K562 (cell line): ENCODE data around the gene ANO6. TPM values are rescaled to one million over a fixed set of nuclear protein-coding genes. Genes with fewer than 3 reads are reported as not detected.

Experiments used
- HDAC8 ChIP-seq: fragments of 450-650 bp; IDR thresholded peaks from 2 replicates; pipeline ENCODE4 v1.6.1; 2016; ENCODE audit warnings: mild to moderate bottlenecking, missing genetic modification characterization, moderate library complexity, missing compliant biosample characterization
- IFI16 ChIP-seq: fragments of 250-450 bp; sonication (Bioruptor Pico); IDR thresholded peaks from 2 replicates; pipeline ENCODE4 v2.1.2; 2022; ENCODE audit warnings: mild to moderate bottlenecking, inconsistent platforms
- MAZ ChIP-seq, 2 experiments: fragments of 450-650 bp in 1 of 2; sonication (generic) in 1 of 2; formaldehyde crosslinking; IDR thresholded peaks in 1 of 2; conservative IDR thresholded peaks in 1 of 2; 2 replicates each; pipeline versions ENCODE4 v1.4.0 to v1.5.0; 2020; ENCODE audit warnings: mild to moderate bottlenecking in 1 of 2, missing genetic modification reagents in 1 of 2
- MCM3 ChIP-seq: fragments of 450-650 bp; IDR thresholded peaks from 2 replicates; pipeline ENCODE4 v1.6.1; 2016
- POLR2AphosphoS2 ChIP-seq: IDR thresholded peaks from 2 replicates; pipeline ENCODE4 v1.6.1; 2012; ENCODE audit warnings: low read length, improper control_type of control experiment
- SLC30A9 ChIP-seq: fragments of 250-450 bp; sonication (Bioruptor Pico); IDR thresholded peaks from 2 replicates; pipeline ENCODE4 v1.8.0; 2022; ENCODE audit warnings: mild to moderate bottlenecking, moderate library complexity
- ZNF3 ChIP-seq: fragments of 250-450 bp; sonication (Bioruptor Pico); IDR thresholded peaks from 2 replicates; pipeline ENCODE4 v1.5.0; 2021; ENCODE audit warnings: mild to moderate bottlenecking, moderate library complexity
- ZZZ3 ChIP-seq: fragments of 450-650 bp; IDR thresholded peaks from 2 replicates; pipeline ENCODE4 v1.6.1; 2016; ENCODE audit warnings: antibody characterized with exemption, mild to moderate bottlenecking, moderate library complexity
- polyA plus RNA-seq, 8 experiments: library from polyadenylated mRNA; depleted of rRNA in 4 of 8; stranded (reverse) in 5 of 8; unstranded in 3 of 8; fragments of >200 nt; fragmentation: Nextera tagmentation in 2 of 8; fragmentation: Illumina TruSeq in 1 of 8; extraction: Ambion mirVana in 2 of 8; extraction: Trizol in 1 of 8; gene quantifications; 2 replicates each; pipeline versions ENCODE4 v1.2.1 to v1.2.3, GENCODE V29; 2011 to 2014; ENCODE audit warnings: inconsistent platforms in 1 of 8, missing spikeins in 1 of 8
- total RNA-seq, 7 experiments: library from RNA; depleted of rRNA in 6 of 7; stranded (reverse); fragments of >200 nt in 6 of 7; fragmentation: Illumina TruSeq in 2 of 7; extraction: Trizol in 2 of 7; gene quantifications; 2 replicates each; pipeline versions ENCODE4 v1.2.1 to v1.2.3, GENCODE V29; 2011 to 2021; ENCODE audit warnings: low replicate concordance in 1 of 7
- TF ChIP-seq, protein P1 (sequence below), 2 experiments: fragments of 450-650 bp; IDR thresholded peaks; 2 replicates each; pipeline ENCODE4 v1.6.1; 2018; ENCODE audit warnings: mild to moderate bottlenecking in 2 of 2, low read depth in 1 of 2; ENCODE audit not compliant: partially characterized antibody in 2 of 2
- TF ChIP-seq, protein P2 (sequence below): sonication (generic); formaldehyde crosslinking; IDR thresholded peaks from 2 replicates; pipeline ENCODE4 v1.5.0; 2020; ENCODE audit warnings: missing genetic modification reagents
- TF ChIP-seq, protein P3 (sequence below), 2 experiments: fragments of 150-350 bp in 1 of 2; IDR thresholded peaks; 2 replicates each; pipeline ENCODE4 v1.6.1; 2012 to 2016; ENCODE audit warnings: low read depth in 2 of 2, low read length in 2 of 2, mild to moderate bottlenecking in 1 of 2, moderate library complexity in 1 of 2

ANO6 gene
- total and polyA plus RNA-seq, 9 of the 15 experiments (the other 6 are each of a cell fraction or from before 2014, with no cell fraction given), result 3.5 to 24.7 (median 20.3) TPM

DNA sequence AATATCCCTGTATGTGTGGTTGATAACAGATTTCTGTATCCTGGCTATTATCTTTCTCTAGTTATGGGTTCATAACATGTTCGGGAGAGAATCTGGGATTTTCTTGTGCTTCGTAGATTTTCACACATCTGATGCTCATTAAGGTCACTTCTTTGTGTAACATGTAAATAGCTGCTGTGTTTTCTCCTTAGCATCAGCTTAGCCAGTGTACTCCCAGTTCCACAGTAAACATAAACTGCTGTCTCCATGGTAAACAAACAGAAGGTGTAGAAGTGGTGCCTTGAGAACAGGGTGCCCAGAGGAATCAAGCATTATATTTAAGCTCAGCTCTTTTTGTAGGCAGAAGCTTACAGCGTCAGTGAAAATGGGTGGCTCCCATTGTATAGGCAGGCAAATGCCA is 88.0 kb downstream of the ANO6 start (continued):
- TF ChIP-seq, protein P1, sequence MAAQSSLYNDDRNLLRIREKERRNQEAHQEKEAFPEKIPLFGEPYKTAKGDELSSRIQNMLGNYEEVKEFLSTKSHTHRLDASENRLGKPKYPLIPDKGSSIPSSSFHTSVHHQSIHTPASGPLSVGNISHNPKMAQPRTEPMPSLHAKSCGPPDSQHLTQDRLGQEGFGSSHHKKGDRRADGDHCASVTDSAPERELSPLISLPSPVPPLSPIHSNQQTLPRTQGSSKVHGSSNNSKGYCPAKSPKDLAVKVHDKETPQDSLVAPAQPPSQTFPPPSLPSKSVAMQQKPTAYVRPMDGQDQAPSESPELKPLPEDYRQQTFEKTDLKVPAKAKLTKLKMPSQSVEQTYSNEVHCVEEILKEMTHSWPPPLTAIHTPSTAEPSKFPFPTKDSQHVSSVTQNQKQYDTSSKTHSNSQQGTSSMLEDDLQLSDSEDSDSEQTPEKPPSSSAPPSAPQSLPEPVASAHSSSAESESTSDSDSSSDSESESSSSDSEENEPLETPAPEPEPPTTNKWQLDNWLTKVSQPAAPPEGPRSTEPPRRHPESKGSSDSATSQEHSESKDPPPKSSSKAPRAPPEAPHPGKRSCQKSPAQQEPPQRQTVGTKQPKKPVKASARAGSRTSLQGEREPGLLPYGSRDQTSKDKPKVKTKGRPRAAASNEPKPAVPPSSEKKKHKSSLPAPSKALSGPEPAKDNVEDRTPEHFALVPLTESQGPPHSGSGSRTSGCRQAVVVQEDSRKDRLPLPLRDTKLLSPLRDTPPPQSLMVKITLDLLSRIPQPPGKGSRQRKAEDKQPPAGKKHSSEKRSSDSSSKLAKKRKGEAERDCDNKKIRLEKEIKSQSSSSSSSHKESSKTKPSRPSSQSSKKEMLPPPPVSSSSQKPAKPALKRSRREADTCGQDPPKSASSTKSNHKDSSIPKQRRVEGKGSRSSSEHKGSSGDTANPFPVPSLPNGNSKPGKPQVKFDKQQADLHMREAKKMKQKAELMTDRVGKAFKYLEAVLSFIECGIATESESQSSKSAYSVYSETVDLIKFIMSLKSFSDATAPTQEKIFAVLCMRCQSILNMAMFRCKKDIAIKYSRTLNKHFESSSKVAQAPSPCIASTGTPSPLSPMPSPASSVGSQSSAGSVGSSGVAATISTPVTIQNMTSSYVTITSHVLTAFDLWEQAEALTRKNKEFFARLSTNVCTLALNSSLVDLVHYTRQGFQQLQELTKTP (IDR thresholded peaks at IDR 0.05; ENCODE audit: low read depth in 1 of 2, partially characterized antibody in 2 of 2), result no peak
- no peak for TF ChIP-seq SLC30A9 (CRISPR knock-in tag)
- TF ChIP-seq MCM3, result no peak
- TF ChIP-seq HDAC8 (tag), result no peak
- TF ChIP-seq IFI16, result no peak
- TF ChIP-seq, protein P2, sequence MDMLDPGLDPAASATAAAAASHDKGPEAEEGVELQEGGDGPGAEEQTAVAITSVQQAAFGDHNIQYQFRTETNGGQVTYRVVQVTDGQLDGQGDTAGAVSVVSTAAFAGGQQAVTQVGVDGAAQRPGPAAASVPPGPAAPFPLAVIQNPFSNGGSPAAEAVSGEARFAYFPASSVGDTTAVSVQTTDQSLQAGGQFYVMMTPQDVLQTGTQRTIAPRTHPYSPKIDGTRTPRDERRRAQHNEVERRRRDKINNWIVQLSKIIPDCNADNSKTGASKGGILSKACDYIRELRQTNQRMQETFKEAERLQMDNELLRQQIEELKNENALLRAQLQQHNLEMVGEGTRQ (CRISPR knock-in tag), result no peak
- no peak for TF ChIP-seq ZNF3 (CRISPR knock-in tag)
- TF ChIP-seq MAZ (CRISPR knock-in tag; conservative IDR thresholded peaks at IDR 0.05 in 1 of 2, IDR thresholded peaks at IDR 0.05 in 1 of 2), result no peak
- no peak for TF ChIP-seq ZZZ3
- no peak for TF ChIP-seq POLR2AphosphoS2
- TF ChIP-seq, protein P3, sequence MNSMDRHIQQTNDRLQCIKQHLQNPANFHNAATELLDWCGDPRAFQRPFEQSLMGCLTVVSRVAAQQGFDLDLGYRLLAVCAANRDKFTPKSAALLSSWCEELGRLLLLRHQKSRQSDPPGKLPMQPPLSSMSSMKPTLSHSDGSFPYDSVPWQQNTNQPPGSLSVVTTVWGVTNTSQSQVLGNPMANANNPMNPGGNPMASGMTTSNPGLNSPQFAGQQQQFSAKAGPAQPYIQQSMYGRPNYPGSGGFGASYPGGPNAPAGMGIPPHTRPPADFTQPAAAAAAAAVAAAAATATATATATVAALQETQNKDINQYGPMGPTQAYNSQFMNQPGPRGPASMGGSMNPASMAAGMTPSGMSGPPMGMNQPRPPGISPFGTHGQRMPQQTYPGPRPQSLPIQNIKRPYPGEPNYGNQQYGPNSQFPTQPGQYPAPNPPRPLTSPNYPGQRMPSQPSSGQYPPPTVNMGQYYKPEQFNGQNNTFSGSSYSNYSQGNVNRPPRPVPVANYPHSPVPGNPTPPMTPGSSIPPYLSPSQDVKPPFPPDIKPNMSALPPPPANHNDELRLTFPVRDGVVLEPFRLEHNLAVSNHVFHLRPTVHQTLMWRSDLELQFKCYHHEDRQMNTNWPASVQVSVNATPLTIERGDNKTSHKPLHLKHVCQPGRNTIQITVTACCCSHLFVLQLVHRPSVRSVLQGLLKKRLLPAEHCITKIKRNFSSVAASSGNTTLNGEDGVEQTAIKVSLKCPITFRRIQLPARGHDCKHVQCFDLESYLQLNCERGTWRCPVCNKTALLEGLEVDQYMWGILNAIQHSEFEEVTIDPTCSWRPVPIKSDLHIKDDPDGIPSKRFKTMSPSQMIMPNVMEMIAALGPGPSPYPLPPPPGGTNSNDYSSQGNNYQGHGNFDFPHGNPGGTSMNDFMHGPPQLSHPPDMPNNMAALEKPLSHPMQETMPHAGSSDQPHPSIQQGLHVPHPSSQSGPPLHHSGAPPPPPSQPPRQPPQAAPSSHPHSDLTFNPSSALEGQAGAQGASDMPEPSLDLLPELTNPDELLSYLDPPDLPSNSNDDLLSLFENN (IDR thresholded peaks at IDR 0.05; ENCODE audit: low read depth in 2 of 2, low read length in 2 of 2), result no peak
